GM12878 (cell line): ENCODE data around the gene TXNDC5. TPM values are rescaled to one million over a fixed set of nuclear protein-coding genes. Genes with fewer than 3 reads are reported as not detected.

ENCODE experiments used
- ATAC-seq: fragments of 200-7000 bp; cut with Tn5 transposase; 3 replicates; pipeline ENCODE4 v1.9.1; 2020; ENCODE audit warnings: mild to moderate bottlenecking, moderate library complexity
- BruUV-seq: library from RNA; stranded (reverse); fragments of 400-500 nt; replicated peaks from 2 replicates; lab custom pipeline; 2021; lab: Mats Ljungman, UMichigan
- CTCF ChIA-PET: fragments of 300-600 bp; sonication (Branson Sonifier 250); formaldehyde crosslinking; extraction: SDS; loops from one replicate; lab custom pipeline; 2021; ENCODE audit warnings: inconsistent platforms; lab: Yijun Ruan, JAX
- POLR2A ChIA-PET: fragments of 350-600 bp; formaldehyde crosslinking; extraction: SDS; loops from one replicate; lab custom pipeline; 2021; ENCODE audit warnings: inconsistent platforms; lab: Charles Lee
- RAD21 ChIA-PET: fragments of 300-600 bp; sonication (Branson Sonifier 250); formaldehyde crosslinking; loops from one replicate; lab custom pipeline; 2023; ENCODE audit warnings: antibody characterized with exemption; ENCODE audit not compliant: unreplicated experiment; lab: Charles Lee
- SMC1A ChIA-PET: fragments of 300-600 bp; sonication (Branson Sonifier 250); formaldehyde crosslinking; loops from one replicate; lab custom pipeline; 2023; ENCODE audit not compliant: unreplicated experiment, uncharacterized antibody; lab: Charles Lee
- DNase-seq: peaks from one replicate; pipeline ENCODE4 v3.0.0-alpha.2; 2011; ENCODE audit warnings: low read depth, low spot score
- FAIRE-seq: peaks from 3 replicates; lab custom pipeline; 2011; peaks lifted over from hg19 to GRCh38; lab: Jason Lieb, UNC
- H2AFZ ChIP-seq: 2 replicates; pipeline ENCODE4 v1.6.0; 2011; ENCODE audit warnings: low read depth, low read length, control low read depth; ENCODE audit not compliant: control insufficient read depth
- H3K27ac ChIP-seq: 2 replicates; pipeline ENCODE4 v1.5.1; 2011; ENCODE audit warnings: control low read depth; ENCODE audit not compliant: control insufficient read depth, insufficient read depth
- H3K27me3 ChIP-seq, 2 experiments: replicated peaks in 1 of 2; 2 replicates each; pipeline versions ENCODE4 v1.6.0 to v1.6.1; 2011; ENCODE audit warnings: low read length in 1 of 2; ENCODE audit not compliant: control insufficient read depth in 2 of 2, insufficient read depth in 2 of 2
- H3K36me3 ChIP-seq, 2 experiments: 2 replicates each; pipeline ENCODE4 v1.5.1; 2011; ENCODE audit warnings: low read length in 1 of 2; ENCODE audit not compliant: control insufficient read depth in 2 of 2, insufficient read depth in 2 of 2
- H3K4me1 ChIP-seq: 2 replicates; pipeline ENCODE4 v1.6.1; 2011; ENCODE audit warnings: mild to moderate bottlenecking, low read length, moderate library complexity, mixed read lengths; ENCODE audit not compliant: control insufficient read depth, insufficient read depth
- H3K4me2 ChIP-seq: 2 replicates; pipeline ENCODE4 v1.6.0; 2011; ENCODE audit warnings: control low read depth; ENCODE audit not compliant: control insufficient read depth, insufficient read depth
- H3K4me3 ChIP-seq: fragments of 200-600 bp; sonication (generic); 2 replicates; pipeline ENCODE4 v1.5.1; 2016
- H3K79me2 ChIP-seq: 2 replicates; pipeline ENCODE4 v1.6.0; 2011; ENCODE audit warnings: low read length; ENCODE audit not compliant: control insufficient read depth, insufficient read depth
- H3K9ac ChIP-seq: 2 replicates; pipeline ENCODE4 v1.8.0; 2011; ENCODE audit warnings: low read length, control low read depth, mixed read lengths; ENCODE audit not compliant: control insufficient read depth, insufficient read depth
- H3K9me3 ChIP-seq: replicated peaks from 3 replicates; pipeline ENCODE4 v1.5.1; 2011; ENCODE audit warnings: mild to moderate bottlenecking, low read length; ENCODE audit not compliant: control insufficient read depth, insufficient read depth
- H4K20me1 ChIP-seq: 2 replicates; pipeline ENCODE4 v1.6.0; 2011; ENCODE audit not compliant: control insufficient read depth, insufficient read depth
- ATF3 ChIP-seq: IDR thresholded peaks from 2 replicates; pipeline ENCODE4 v1.6.1; 2011; ENCODE audit warnings: low read depth, mild to moderate bottlenecking, low read length, moderate library complexity, borderline replicate concordance; ENCODE audit errors: extremely low read depth
- ELK1 ChIP-seq: IDR thresholded peaks from 2 replicates; pipeline ENCODE4 v1.6.1; 2012; ENCODE audit warnings: low read depth, low read length, improper control_type of control experiment
- ETV6 ChIP-seq, 2 experiments: fragments of 450-650 bp in 1 of 2; IDR thresholded peaks in 1 of 2; conservative IDR thresholded peaks in 1 of 2; 2 replicates each; pipeline ENCODE4 v1.6.1; 2014; ENCODE audit warnings: antibody characterized with exemption in 1 of 2, borderline replicate concordance in 1 of 2, low read depth in 1 of 2, mild to moderate bottlenecking in 1 of 2, moderate library complexity in 1 of 2
- NFIC ChIP-seq: IDR thresholded peaks from 2 replicates; pipeline ENCODE4 v1.6.1; 2012; ENCODE audit warnings: low read depth, mild to moderate bottlenecking, inconsistent platforms, low read length, moderate library complexity
- WGBS: methylation state at CpG from one replicate; pipeline ENCODE4 v1.1.6; 2016; ENCODE audit warnings: low lambda C conversion rate; ENCODE audit not compliant: insufficient replicate concordance, insufficient coverage; ENCODE audit errors: missing lambda C conversion rate; 5-methylcytosine and 5-hydroxymethylcytosine counted together
- in situ Hi-C: fragments of 300-500 bp; cut with MboI; formaldehyde crosslinking; loops from 9 replicates; pipeline ENCODE4 v1.14.3; 2018; ENCODE audit warnings: mixed read lengths
- intact Hi-C: fragments of 100-400 bp; cut with micrococcal nuclease; formaldehyde crosslinking; loops from one replicate; pipeline ENCODE4 v1.14.2; 2022; ENCODE audit not compliant: unreplicated experiment
- polyA plus RNA-seq, 11 experiments: library from polyadenylated mRNA; depleted of rRNA in 4 of 11; unstranded in 6 of 11; stranded (reverse) in 5 of 11; fragments of >200 nt; fragmentation: Nextera tagmentation in 4 of 11; fragmentation: Illumina TruSeq in 1 of 11; extraction: Ambion mirVana in 4 of 11; extraction: Trizol in 1 of 11; gene quantifications; 1 replicate in 1 of 11; 2 replicates in 10 of 11; pipeline versions ENCODE4 v1.2.1 to v1.2.3, GENCODE V29; 2011 to 2016; ENCODE audit warnings: inconsistent platforms in 2 of 11, missing spikeins in 2 of 11, low read depth in 1 of 11
- total RNA-seq, 4 experiments: library from RNA; depleted of rRNA in 3 of 4; stranded (reverse); fragments of >200 nt in 3 of 4; fragmentation: Illumina TruSeq in 1 of 4; extraction: Trizol in 1 of 4; gene quantifications; 2 replicates each; pipeline versions ENCODE4 v1.2.1 to v1.2.3, GENCODE V29; 2013 to 2021

TXNDC5 gene
- total and polyA plus RNA-seq, 10 of the 15 experiments (the other 5 are each of a cell fraction or from before 2014, with no cell fraction given): 7.2 to 181 (median 132) TPM

- no TSS peak for BruUV-seq
- Histone ChIP-seq H3K9me3 (no peaks in the 10 kb centered on the region), H3K36me3 (peaks cover 23 to 56% of the 10 kb centered on the region in 2 experiments), H3K9ac (no peak overlapping the region), H3K4me3 (no peak overlapping the region), H3K27me3 (no peaks in the 10 kb centered on the region), H3K79me2 (no peaks in the 10 kb centered on the region), H3K4me1 (no peaks in the 10 kb centered on the region), H3K4me2 (no peak overlapping the region), H2AFZ (no peak overlapping the region), H3K27ac (no peak overlapping the region), H4K20me1 (no peaks in the 10 kb centered on the region)
- ChIA-PET RAD21 (no interaction called here), CTCF (no interaction called here), SMC1A (no interaction called here), POLR2A (no interaction called here)
- intact Hi-C loops: loop anchor here (5.0 kb wide), 1 partner anchor 334 kb away; no protein-coding TSS in a partner anchor
- no peak for ATAC-seq
- 88% methylated on average over 8 of the region's 8 CpGs for WGBS
- no peak for TF ChIP-seq ETV6 (conservative IDR thresholded peaks at IDR 0.05 in 1 of 2, IDR thresholded peaks at IDR 0.05 in 1 of 2; ENCODE audit: borderline replicate concordance in 1 of 2, low read depth in 1 of 2)
- no peak for TF ChIP-seq NFIC
- no peak for TF ChIP-seq ATF3
- TF ChIP-seq ELK1: no peak
- FAIRE-seq: no peak
- in situ Hi-C loops: no loop called here
- DNase-seq: no peak
These were observed 27.2 kb downstream of the TXNDC5 start for GRCh38 chr6:7883381-7883780.
